ENCODE results near the gene POLA1. TPM values are rescaled to one million over a fixed set of nuclear protein-coding genes. Genes with fewer than 3 reads are reported as not detected.
A peak's percentile ranks its signal among the peaks of the same experiment; 100 is the strongest.

POLA1 gene
- total and polyA plus RNA-seq, 2 donors from 2014 or later = 2.2 to 9.7 TPM

- Histone ChIP-seq H3K36me3 (ENCODE audit: control insufficient read depth in 2 of 3, insufficient read depth in 3 of 3, low read length in 3 of 3) (no peaks in the 10 kb centered on the region), H3K4me3 (ENCODE audit: low read length in 3 of 3) (no peak overlapping the region), H3K27me3 (ENCODE audit: control insufficient read depth, insufficient read depth, low read length) (no peaks in the 10 kb centered on the region), H3K9ac (ENCODE audit: low read length in 3 of 3) (no peak overlapping the region), H3K4me1 (ENCODE audit: control insufficient read depth in 2 of 3, insufficient read depth in 2 of 3, low read depth in 1 of 3, low read length in 3 of 3) (no peaks in the 10 kb centered on the region), H3K9me3 (ENCODE audit: control insufficient read depth in 2 of 3, insufficient read depth in 1 of 3, low read length in 3 of 3) (no peaks in the 10 kb centered on the region), H3K27ac (ENCODE audit: low read depth in 2 of 2, low read length in 2 of 2) (no peak overlapping the region)
- intact Hi-C loops (cut with DNase I) = no loop called here
- DNase-seq (no peak), FAIRE-seq (no peak)
- TF ChIP-seq CTCF (IDR thresholded peaks at IDR 0.05; ENCODE audit: borderline replicate concordance, extremely low read depth, insufficient read depth) = no peak
These were observed 345.3 kb downstream of the POLA1 start for GRCh38 chrX:25039036-25039435.

- H3K9ac ChIP-seq (ENCODE audit: low read length in 3 of 3) = no peak overlapping the region
- no peak overlapping the region for H3K4me3 ChIP-seq (ENCODE audit: low read length in 3 of 3)
- no peak for TF ChIP-seq CTCF (IDR thresholded peaks at IDR 0.05; ENCODE audit: borderline replicate concordance, extremely low read depth, insufficient read depth)
- no peaks in the 10 kb centered on the region for H3K4me1 ChIP-seq (ENCODE audit: control insufficient read depth in 2 of 3, insufficient read depth in 2 of 3, low read depth in 1 of 3, low read length in 3 of 3)
- FAIRE-seq (peak; percentile 15), DNase-seq (no peak)
- H3K27me3 ChIP-seq (ENCODE audit: control insufficient read depth, insufficient read depth, low read length) = no peaks in the 10 kb centered on the region
- H3K27ac ChIP-seq (ENCODE audit: low read depth in 2 of 2, low read length in 2 of 2) = no peak overlapping the region
- H3K9me3 ChIP-seq (ENCODE audit: control insufficient read depth in 2 of 3, insufficient read depth in 1 of 3, low read length in 3 of 3) = no peaks in the 10 kb centered on the region
- intact Hi-C loops (cut with DNase I) = no loop called here
- no peaks in the 10 kb centered on the region for H3K36me3 ChIP-seq (ENCODE audit: control insufficient read depth in 2 of 3, insufficient read depth in 3 of 3, low read length in 3 of 3)
These were observed 349.5 kb downstream of the POLA1 start for GRCh38 chrX:25043192-25043591.

Other genes with a start within 250 kb of the POLA1 start
- gene PDK3, start 228.6 kb upstream of the POLA1 start, total RNA-seq = 17.0 TPM
- 8.8 TPM for gene PDK3, start 228.6 kb upstream of the POLA1 start, polyA plus RNA-seq (ENCODE audit: insufficient read depth, low read depth, low replicate concordance)
- 0.13 TPM for gene PCYT1B, start 46.6 kb upstream of the POLA1 start, total RNA-seq
- gene PCYT1B, start 46.6 kb upstream of the POLA1 start, polyA plus RNA-seq (ENCODE audit: insufficient read depth, low read depth, low replicate concordance) = 0.26 TPM

Data from kidney (tissue), 14 donors.